OCI-LY7 (cell line): ENCODE results near the gene UNKL. TPM values are rescaled to one million over a fixed set of nuclear protein-coding genes. Genes with fewer than 3 reads are reported as not detected.

ENCODE experiments used
- BruUV-seq: library from RNA; stranded (reverse); fragments of 400-500 nt; replicated peaks from 2 replicates; lab custom pipeline; 2021; lab: Mats Ljungman, UMichigan
- CTCF ChIA-PET: fragments of 300-600 bp; sonication (Branson Sonifier 250); formaldehyde crosslinking; loops from one replicate; lab custom pipeline; 2022; ENCODE audit warnings: antibody characterized with exemption; ENCODE audit not compliant: unreplicated experiment; lab: Charles Lee
- POLR2A ChIA-PET: fragments of 300-600 bp; sonication (Branson Sonifier 250); formaldehyde crosslinking; loops from one replicate; lab custom pipeline; 2022; ENCODE audit warnings: antibody characterized with exemption; lab: Charles Lee
- DNase-seq: peaks from one replicate; pipeline ENCODE4 v3.0.0-alpha.2; 2015; ENCODE audit warnings: low spot score
- H2AFZ ChIP-seq: fragments of 200-600 bp; sonication (generic), shearing (Covaris generic); 2 replicates; pipeline ENCODE4 v1.6.1; 2014; ENCODE audit warnings: mild to moderate bottlenecking, antibody characterized with exemption, low read length, moderate library complexity
- H3K27ac ChIP-seq: fragments of 200-600 bp; sonication (generic); 2 replicates; pipeline ENCODE4 v1.5.1; 2014; ENCODE audit warnings: mixed run types, low read depth, mild to moderate bottlenecking, moderate library complexity, low read length, inconsistent platforms; ENCODE audit not compliant: poor library complexity, severe bottlenecking
- H3K36me3 ChIP-seq: fragments of 200-600 bp; sonication (generic); 2 replicates; pipeline ENCODE4 v1.6.1; 2014; ENCODE audit warnings: mild to moderate bottlenecking, antibody characterized with exemption, low read length, moderate library complexity, mixed read lengths; ENCODE audit not compliant: insufficient read depth
- H3K4me1 ChIP-seq: fragments of 200-600 bp; sonication (generic); 2 replicates; pipeline ENCODE4 v1.5.1; 2014; ENCODE audit warnings: mild to moderate bottlenecking, low read length; ENCODE audit not compliant: insufficient read depth, poor library complexity, severe bottlenecking
- H3K4me2 ChIP-seq: fragments of 200-600 bp; sonication (generic); 2 replicates; pipeline ENCODE4 v1.6.1; 2014; ENCODE audit warnings: mild to moderate bottlenecking, low read length
- H3K4me3 ChIP-seq: fragments of 200-600 bp; sonication (generic); 2 replicates; pipeline ENCODE4 v1.5.1; 2014; ENCODE audit warnings: mild to moderate bottlenecking, low read depth, low read length; ENCODE audit not compliant: poor library complexity, severe bottlenecking
- H3K79me2 ChIP-seq: fragments of 200-600 bp; sonication (generic); 2 replicates; pipeline ENCODE4 v1.6.1; 2016; ENCODE audit warnings: low read depth, mild to moderate bottlenecking, low read length, moderate library complexity, mixed read lengths; ENCODE audit not compliant: insufficient read depth
- H3K9me2 ChIP-seq: fragments of 200-600 bp; sonication (generic); 2 replicates; pipeline ENCODE4 v1.6.1; 2016; ENCODE audit warnings: mild to moderate bottlenecking, low read length, mixed read lengths; ENCODE audit not compliant: insufficient read depth
- H3K9me3 ChIP-seq: fragments of 200-600 bp; sonication (generic); 2 replicates; pipeline ENCODE4 v1.6.1; 2014; ENCODE audit warnings: mild to moderate bottlenecking, mixed run types, low read length, mixed read lengths
- H4K20me1 ChIP-seq: fragments of 200-600 bp; sonication (generic); 2 replicates; pipeline ENCODE4 v1.6.1; 2014; ENCODE audit warnings: mild to moderate bottlenecking, antibody characterized with exemption, low read length, moderate library complexity, mixed read lengths; ENCODE audit not compliant: insufficient read depth
- CTCF ChIP-seq: fragments of 200-600 bp; sonication (generic); conservative IDR thresholded peaks from 2 replicates; pipeline ENCODE4 v1.5.1; 2014; ENCODE audit warnings: mild to moderate bottlenecking, antibody characterized with exemption, low read length, moderate library complexity, mixed read lengths
- EZH2phosphoT487 ChIP-seq: fragments of 200-600 bp; sonication (generic); IDR thresholded peaks from 2 replicates; pipeline ENCODE4 v1.6.1; 2018; ENCODE audit warnings: low read depth, borderline replicate concordance, mild to moderate bottlenecking, mixed run types, antibody characterized with exemption, low read length, moderate library complexity, mixed read lengths
- intact Hi-C: fragments of 100-400 bp; cut with micrococcal nuclease; formaldehyde crosslinking; loops from one replicate; pipeline ENCODE4 v1.10.0; 2022; ENCODE audit not compliant: unreplicated experiment
- total RNA-seq, 2 experiments: library from RNA; depleted of rRNA in 1 of 2; stranded (reverse); fragments of >200 nt in 1 of 2; shearing (Covaris generic) in 1 of 2; gene quantifications; 2 replicates each; pipeline ENCODE4 v1.2.3, GENCODE V29; 2014 to 2022

The UNKL gene
- total RNA-seq, 2 experiments from 2014 or later = 31.0 to 33.7 TPM

- Histone ChIP-seq H3K4me2 (no peak overlapping the region), H3K36me3 (peaks cover 15% of the 10 kb centered on the region), H3K27ac (no peak overlapping the region), H3K9me2 (no peaks in the 10 kb centered on the region), H3K9me3 (no peaks in the 10 kb centered on the region), H3K4me3 (no peak overlapping the region), H4K20me1 (peaks cover 4% of the 10 kb centered on the region; the same call in 1 of the 2 replicates), H3K4me1 (peaks cover 10% of the 10 kb centered on the region), H3K79me2 (no peaks in the 10 kb centered on the region; the same call in 1 of the 2 replicates), H2AFZ (no peak overlapping the region)
- no peak for TF ChIP-seq EZH2phosphoT487
- TF ChIP-seq CTCF = no peak
- DNase-seq = no peak
- ChIA-PET POLR2A (no interaction called here), CTCF (no interaction called here)
- intact Hi-C loops = no loop called here
- BruUV-seq = no TSS peak
These were observed 10.8 kb downstream of the UNKL start for GRCh38 chr16:1403733-1404132.

- peaks cover 15% of the 10 kb centered on the region for H3K36me3 ChIP-seq
- no peaks in the 10 kb centered on the region for H3K9me3 ChIP-seq
- H3K79me2 ChIP-seq = no peaks in the 10 kb centered on the region; the same call in 1 of the 2 replicates
These were observed 11.5 kb downstream of the UNKL start for GRCh38 chr16:1403036-1403435.

More at GRCh38 chr16:1403036-1403435, 11.5 kb downstream of the UNKL start:
- H3K4me1 ChIP-seq = peaks cover 5% of the 10 kb centered on the region
- peaks cover 4% of the 10 kb centered on the region; the same call in 1 of the 2 replicates for H4K20me1 ChIP-seq
- no peak overlapping the region for H3K4me2 ChIP-seq
- H3K27ac ChIP-seq = no peak overlapping the region
- DNase-seq = no peak
- no peaks in the 10 kb centered on the region for H3K9me2 ChIP-seq
- no peak overlapping the region for H3K4me3 ChIP-seq
- intact Hi-C loops = no loop called here
- no peak for TF ChIP-seq CTCF
- TF ChIP-seq EZH2phosphoT487 = no peak
- H2AFZ ChIP-seq = no peak overlapping the region
- ChIA-PET POLR2A (no interaction called here), CTCF (no interaction called here)
- BruUV-seq = no TSS peak
